Naive B cell (primary cell): Measurements from ENCODE around the gene NAXD. TPM values are rescaled to one million over a fixed set of nuclear protein-coding genes. Genes with fewer than 3 reads are reported as not detected.
"Not testable (repeated sequence)": the region's sequence is repeated elsewhere in the genome, so short reads cannot be mapped to it uniquely, and the experiment has no call there.

Source experiments
- ATAC-seq, 2 donors: fragments of 150-1000 bp; cut with Tn5 transposase; 2 replicates each; pipeline ENCODE4 v1.10.0; 2021; ENCODE audit warnings: low read depth in 2 of 2, mild to moderate bottlenecking in 2 of 2, moderate library complexity in 2 of 2
- DNase-seq: peaks from one replicate; pipeline ENCODE4 v3.0.0; 2022
- H3K27ac Mint-ChIP-seq, 6 donors: one replicate each; pipeline ENCODE4 v1.8.0; 2020 to 2022; ENCODE audit warnings: mild to moderate bottlenecking in 6 of 6, mixed read lengths in 6 of 6, moderate library complexity in 5 of 6, inconsistent platforms in 2 of 6
- H3K27me3 Mint-ChIP-seq, 3 donors: one replicate each; pipeline ENCODE4 v1.8.0; 2021 to 2022; ENCODE audit warnings: mixed read lengths in 3 of 3, mild to moderate bottlenecking in 1 of 3
- H3K36me3 Mint-ChIP-seq, 2 donors: one replicate each; pipeline ENCODE4 v1.8.0; 2020 to 2022; ENCODE audit warnings: mixed read lengths in 2 of 2, inconsistent platforms in 1 of 2, mild to moderate bottlenecking in 1 of 2
- H3K4me1 Mint-ChIP-seq, 3 donors: one replicate each; pipeline ENCODE4 v1.8.0; 2020 to 2022; ENCODE audit warnings: mixed read lengths in 3 of 3, inconsistent platforms in 1 of 3, mild to moderate bottlenecking in 1 of 3, moderate library complexity in 1 of 3
- H3K4me3 Mint-ChIP-seq, 8 donors: one replicate each; pipeline ENCODE4 v1.8.0; 2020 to 2022; ENCODE audit warnings: mild to moderate bottlenecking in 8 of 8, mixed read lengths in 8 of 8, moderate library complexity in 8 of 8, inconsistent platforms in 2 of 8
- H3K9me3 Mint-ChIP-seq, 7 donors: one replicate each; pipeline ENCODE4 v1.8.0; 2020 to 2022; ENCODE audit warnings: mixed read lengths in 7 of 7, mild to moderate bottlenecking in 5 of 7, inconsistent platforms in 2 of 7, moderate library complexity in 1 of 7
- polyA plus RNA-seq, 6 donors: library from polyadenylated mRNA; unstranded; fragments of 300-500 nt; fragmentation: Illumina TruSeq; gene quantifications; one replicate each; pipeline ENCODE4 v1.2.3, GENCODE V29; 2021; ENCODE audit warnings: low read depth in 6 of 6

The NAXD gene
- polyA plus RNA-seq = 10 to 100 TPM; 10.8 to 23.1 (median 15.4) TPM

DNA sequence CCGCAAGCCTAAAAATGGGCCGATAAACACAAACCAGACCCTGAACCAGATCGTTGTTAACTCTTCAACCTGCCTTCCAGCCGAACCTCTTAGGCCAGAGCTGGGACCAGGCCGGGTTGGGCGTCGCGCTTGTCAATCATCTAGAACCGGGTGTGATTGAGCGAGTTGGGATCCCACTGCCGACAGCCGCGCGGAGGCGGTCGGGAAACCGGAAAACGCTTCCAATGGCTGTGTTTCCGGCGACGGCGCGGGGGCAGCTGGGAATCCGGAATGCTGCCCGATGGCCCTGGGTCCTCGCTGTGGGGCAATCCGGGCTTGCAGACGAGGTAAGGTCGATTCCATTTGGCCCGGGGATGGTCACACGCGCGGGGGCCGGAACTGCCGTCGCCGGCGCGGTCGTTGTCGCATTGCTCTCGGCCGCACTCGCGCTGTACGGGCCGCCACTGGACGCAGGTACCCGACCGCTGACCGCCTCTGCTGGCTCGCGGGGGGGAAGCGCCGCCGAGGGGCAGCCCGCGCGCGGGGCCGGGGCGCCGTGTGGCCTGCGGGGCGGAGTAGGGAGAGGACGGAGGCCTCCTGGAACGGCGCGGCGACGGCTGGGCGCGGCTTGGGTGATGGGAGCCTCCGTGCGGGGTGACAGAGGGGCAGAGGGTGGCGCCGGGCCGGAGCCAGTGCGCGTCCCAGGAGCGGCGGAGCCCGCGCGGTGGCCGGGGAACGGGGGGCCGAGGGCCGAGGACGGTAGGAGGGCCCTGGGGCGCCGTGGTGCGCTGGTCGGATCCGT, at the start of gene NAXD:
NAXD (plus strand) TSS at position 224 of the 781 bp plus-strand sequence; CDS start at position 281, 57 bp downstream.
- ATAC-seq (peak; percentile 79 to 84), DNase-seq (peak; percentile 61)
- Mint-ChIP-seq H3K4me3 (peak within 1 kb of the TSS; percentile 89 to 96 (median 93)), H3K27ac (peak within 1 kb of the TSS; percentile 67 to 92 (median 90)), H3K27me3 (no peaks in the 10 kb centered on the region), H3K9me3 (peaks cover 0 to 12% (median 3%) of the 10 kb centered on the region in 7 donors), H3K4me1 (peaks cover 15 to 25% (median 17%) of the 10 kb centered on the region in 3 donors), H3K36me3 (no peaks in the 10 kb centered on the region)

DNA sequence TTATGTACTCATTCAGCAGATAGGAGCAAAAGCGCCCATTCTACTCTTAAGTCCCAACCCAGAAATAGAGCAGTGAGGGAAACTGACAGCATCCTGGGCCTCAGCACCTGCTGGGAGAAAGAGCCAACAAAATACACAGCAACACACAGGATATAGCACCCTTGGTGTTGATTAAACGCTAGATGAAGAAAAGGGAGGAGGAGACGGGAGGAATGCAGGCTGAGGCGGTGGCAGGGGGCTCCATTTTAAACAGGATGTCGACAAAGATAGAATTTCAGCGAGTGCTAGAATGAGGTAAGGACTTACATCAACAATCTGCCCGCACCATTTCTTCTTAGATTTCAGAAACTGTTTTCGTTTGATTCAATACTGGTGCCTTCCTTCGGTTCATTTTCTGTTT, 49.2 kb upstream of the NAXD start:
- Mint-ChIP-seq H3K36me3 (no peaks in the 10 kb centered on the region), H3K9me3 (no peaks in the 10 kb centered on the region), H3K4me1 (peaks cover 3 to 13% (median 5%) of the 10 kb centered on the region in 3 donors), H3K27me3 (peaks cover 0 to 15% (median 4%) of the 10 kb centered on the region in 3 donors), H3K4me3 (no peak overlapping the region), H3K27ac (peak overlapping the region in 1 of 6 donors; percentile 38)
- ATAC-seq = no peak
- DNase-seq = no peak

DNA sequence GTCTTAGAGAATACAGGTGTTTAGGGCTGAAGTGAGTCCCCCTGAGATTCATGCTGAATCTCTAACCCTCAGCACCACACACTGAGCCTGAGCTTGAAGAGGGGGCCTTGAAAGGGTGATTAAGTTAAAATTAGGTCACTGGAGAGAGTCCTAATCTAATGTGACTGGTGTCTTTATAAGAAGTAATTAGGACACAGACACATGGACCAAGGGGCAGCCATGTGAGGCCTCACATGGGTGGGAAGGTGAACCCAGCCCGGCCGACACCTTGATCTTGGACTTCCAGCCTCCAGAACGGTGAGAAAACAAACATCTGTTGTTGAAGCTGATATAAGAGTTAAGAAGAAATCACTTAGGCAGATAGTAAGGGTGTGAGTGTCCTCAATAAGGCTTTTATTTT, 46.7 kb upstream of the NAXD start:
- DNase-seq (no peak), ATAC-seq (no peak)
- Mint-ChIP-seq H3K4me1 (peaks cover 0 to 15% (median 0%) of the 10 kb centered on the region in 3 donors), H3K36me3 (no peaks in the 10 kb centered on the region), H3K9me3 (no peaks in the 10 kb centered on the region), H3K27me3 (peaks cover 4 to 30% (median 13%) of the 10 kb centered on the region in 3 donors), H3K4me3 (no peak overlapping the region), H3K27ac (no peak overlapping the region)

DNA sequence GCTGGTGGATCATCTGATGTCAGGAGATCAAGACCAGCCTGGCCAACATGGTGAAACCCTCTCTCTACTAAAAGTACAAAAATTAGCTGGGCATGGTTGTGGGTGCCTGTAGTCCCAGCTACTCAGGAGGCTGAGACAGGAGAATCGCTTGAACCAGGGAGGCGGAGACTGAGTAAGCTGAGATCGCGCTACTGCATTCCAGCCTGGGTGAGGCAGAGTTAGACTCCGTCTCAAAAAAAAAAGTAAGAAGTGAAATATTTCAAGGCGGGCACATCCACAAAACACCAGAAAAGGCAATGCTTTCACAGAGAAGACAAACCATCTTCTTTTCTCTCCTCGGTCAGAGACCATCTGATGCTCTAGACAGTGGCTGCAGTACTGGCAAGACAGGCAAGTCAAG, 45.4 kb upstream of the NAXD start:
- ATAC-seq, H3K36me3 Mint-ChIP-seq, H3K27ac Mint-ChIP-seq, H3K4me3 Mint-ChIP-seq, DNase-seq, H3K9me3 Mint-ChIP-seq: not testable (repeated sequence)
- H3K27me3 Mint-ChIP-seq = peaks cover 4 to 35% (median 20%) of the 10 kb centered on the region in 3 donors
- peaks cover 0 to 15% (median 0%) of the 10 kb centered on the region in 3 donors for H3K4me1 Mint-ChIP-seq

DNA sequence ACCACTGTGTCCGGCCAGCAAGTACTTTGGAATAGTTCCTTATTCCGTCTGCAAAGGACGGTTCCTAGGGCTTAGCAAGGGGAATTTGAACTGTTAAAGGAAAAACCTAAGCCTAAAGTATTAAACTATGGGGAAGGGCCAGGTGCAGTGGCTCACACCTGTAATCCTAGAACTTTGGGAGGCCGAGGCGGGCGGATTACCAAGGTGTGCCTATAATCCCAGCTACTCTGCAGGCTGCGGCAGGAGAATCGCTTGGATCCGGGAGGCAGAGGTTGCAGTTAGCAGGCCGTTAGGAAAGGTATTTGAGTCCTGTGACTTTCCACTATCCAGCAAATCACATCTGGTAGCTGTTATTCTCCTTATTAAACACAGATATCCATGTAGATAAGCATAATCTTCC, 44.5 kb upstream of the NAXD start:
- DNase-seq (no peak), ATAC-seq (no peak)
- H3K36me3 Mint-ChIP-seq = no peaks in the 10 kb centered on the region
- H3K4me1 Mint-ChIP-seq = peaks cover 7 to 22% (median 7%) of the 10 kb centered on the region in 3 donors
- H3K27ac Mint-ChIP-seq = peak overlapping the region in 1 of 6 donors; percentile 43
- no peak overlapping the region for H3K4me3 Mint-ChIP-seq
- H3K9me3 Mint-ChIP-seq = no peaks in the 10 kb centered on the region
- H3K27me3 Mint-ChIP-seq = peaks cover 4 to 41% (median 26%) of the 10 kb centered on the region in 3 donors

DNA sequence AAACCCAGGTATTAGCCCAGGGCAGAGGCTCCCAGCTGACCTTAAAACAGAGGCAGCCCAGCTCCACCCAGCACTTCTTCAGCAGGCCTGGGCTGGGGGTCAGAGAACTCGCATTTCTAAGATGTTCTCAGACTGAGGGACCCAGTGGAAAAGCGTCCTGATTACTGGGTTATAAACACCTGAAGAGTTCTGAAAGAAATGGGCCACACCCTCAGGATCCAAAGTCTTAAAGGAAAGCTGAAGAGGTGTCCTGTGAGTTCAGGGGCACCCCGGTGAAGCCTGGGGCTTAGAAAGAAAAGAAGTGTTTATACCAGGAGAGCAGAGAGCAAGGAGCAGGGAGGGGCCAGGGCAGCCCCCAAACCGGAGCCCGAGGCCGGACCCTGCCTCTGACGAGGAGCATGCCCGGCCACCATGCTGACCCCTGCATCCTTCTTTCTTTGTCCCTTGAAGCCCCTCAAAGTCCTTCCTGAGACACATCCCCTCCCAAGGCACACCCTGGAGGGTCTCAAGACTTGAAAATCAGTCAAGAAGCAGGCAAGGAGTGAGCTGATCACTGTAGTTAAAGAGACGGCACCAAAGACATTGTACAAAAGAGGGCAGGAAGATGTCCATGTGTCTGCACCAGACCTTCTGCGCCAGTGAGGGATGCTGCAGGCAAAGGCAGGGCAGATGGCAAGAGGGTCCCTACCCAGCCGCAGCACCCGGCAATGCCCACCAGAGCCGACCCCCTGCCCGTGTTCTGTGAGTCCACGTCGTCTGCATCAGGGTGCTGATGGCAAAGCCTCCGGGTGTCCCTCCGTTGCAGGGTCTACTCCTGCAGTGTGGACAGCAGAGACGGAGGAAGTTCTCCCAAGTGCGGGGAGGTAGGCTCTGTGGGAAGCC, 43.2 kb upstream of the NAXD start:
- Mint-ChIP-seq H3K36me3 (no peaks in the 10 kb centered on the region), H3K4me3 (no peak overlapping the region), H3K9me3 (no peaks in the 10 kb centered on the region), H3K27ac (peak overlapping the region in 1 of 6 donors; percentile 87), H3K4me1 (peaks cover 11 to 25% (median 12%) of the 10 kb centered on the region in 3 donors), H3K27me3 (peaks cover 0 to 37% (median 27%) of the 10 kb centered on the region in 3 donors)
- ATAC-seq = no peak
- no peak for DNase-seq

DNA sequence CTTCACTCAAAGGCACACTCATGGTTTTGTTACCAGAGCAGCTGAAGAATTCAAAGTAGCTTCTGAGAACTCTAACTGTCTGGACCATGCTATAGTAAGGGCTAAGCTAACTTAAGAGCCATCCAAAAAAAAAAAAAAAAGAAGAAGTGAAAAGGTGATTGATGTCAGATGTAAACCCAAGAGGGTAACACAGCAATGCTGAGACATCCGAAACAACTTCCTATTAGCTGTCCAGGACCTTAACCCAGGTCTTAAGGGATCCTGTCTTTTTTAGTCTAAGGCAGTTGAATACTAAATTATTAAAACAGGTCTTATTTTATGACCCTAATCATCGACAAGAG, 42.6 kb upstream of the NAXD start:
- H3K27me3 Mint-ChIP-seq = peaks cover 0 to 37% (median 33%) of the 10 kb centered on the region in 3 donors
- H3K4me3 Mint-ChIP-seq = peak overlapping the region in 1 of 8 donors; percentile 30
- ATAC-seq = no peak
- H3K9me3 Mint-ChIP-seq = no peaks in the 10 kb centered on the region
- no peak for DNase-seq
- no peaks in the 10 kb centered on the region for H3K36me3 Mint-ChIP-seq
- H3K4me1 Mint-ChIP-seq = peaks cover 11 to 25% (median 12%) of the 10 kb centered on the region in 3 donors
- H3K27ac Mint-ChIP-seq = no peak overlapping the region

DNA sequence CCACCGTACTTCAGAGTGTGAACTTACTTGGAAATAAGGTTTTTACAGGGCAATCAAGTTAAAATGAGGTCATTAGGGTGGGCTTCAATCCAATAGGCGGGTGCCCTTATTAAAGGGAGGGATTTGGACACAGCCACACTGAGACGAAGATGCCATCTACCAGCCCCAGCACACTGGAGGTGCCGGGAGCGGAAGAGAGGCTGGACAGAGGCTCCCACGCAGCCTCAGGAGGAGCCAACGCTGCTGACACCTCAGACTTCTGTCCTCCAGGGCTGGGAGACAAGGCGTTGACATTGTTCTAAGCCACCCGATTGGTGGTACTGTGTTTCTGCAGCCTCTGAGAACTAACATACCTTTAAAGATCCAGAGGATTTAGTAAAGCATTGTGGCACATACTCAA, 41.2 kb upstream of the NAXD start:
- DNase-seq = no peak
- H3K4me1 Mint-ChIP-seq = peaks cover 11 to 25% (median 12%) of the 10 kb centered on the region in 3 donors
- peaks cover 0 to 44% (median 36%) of the 10 kb centered on the region in 3 donors for H3K27me3 Mint-ChIP-seq
- no peak overlapping the region for H3K4me3 Mint-ChIP-seq
- no peak overlapping the region for H3K27ac Mint-ChIP-seq
- ATAC-seq = no peak
- H3K9me3 Mint-ChIP-seq = no peaks in the 10 kb centered on the region
- no peaks in the 10 kb centered on the region for H3K36me3 Mint-ChIP-seq

DNA sequence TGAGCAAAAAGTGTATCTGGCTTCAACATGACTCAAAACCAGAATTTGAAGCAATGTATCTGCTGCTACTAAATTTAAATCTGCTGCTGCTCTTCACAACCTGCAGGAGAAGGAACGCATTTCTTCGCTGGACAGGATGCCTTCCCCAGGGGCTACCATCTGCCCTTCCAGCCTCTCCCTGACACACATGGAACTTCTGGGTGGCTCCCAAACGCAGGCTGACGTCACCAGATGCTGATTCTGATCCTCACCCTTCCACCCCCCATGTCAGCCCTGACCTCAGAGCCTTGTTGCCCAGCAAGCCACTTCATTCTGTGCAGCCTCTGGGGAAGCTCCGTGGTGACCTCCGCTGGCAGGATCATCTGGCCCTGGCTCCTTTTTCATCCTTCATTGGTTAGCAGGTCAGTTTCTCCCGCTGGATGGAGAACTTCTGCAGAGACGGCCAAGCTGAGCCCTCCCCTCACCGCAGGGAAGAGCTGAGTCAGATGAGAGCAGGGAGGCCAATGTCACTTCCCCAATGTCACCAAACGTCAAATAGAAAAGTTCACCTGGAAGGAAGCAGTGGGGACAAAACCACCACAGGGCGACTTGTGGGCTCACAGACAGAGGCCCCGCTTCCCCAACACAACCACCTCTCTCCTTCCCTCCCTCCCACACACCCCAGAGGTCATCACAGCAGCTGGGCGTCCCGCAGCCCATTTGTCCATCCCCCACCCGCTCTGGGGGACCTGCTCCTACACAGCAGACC, 39.8 kb upstream of the NAXD start:
- Mint-ChIP-seq H3K9me3 (no peaks in the 10 kb centered on the region), H3K4me3 (peak overlapping the region in 6 of 8 donors; percentile 13 to 59 (median 44)), H3K4me1 (peaks cover 11 to 25% (median 12%) of the 10 kb centered on the region in 3 donors), H3K27ac (peak overlapping the region in 3 of 6 donors; percentile 48 to 75 (median 53)), H3K27me3 (peaks cover 0 to 44% (median 42%) of the 10 kb centered on the region in 3 donors), H3K36me3 (no peaks in the 10 kb centered on the region)
- DNase-seq (peak; percentile 21), ATAC-seq (peak; percentile 83 to 85)

DNA sequence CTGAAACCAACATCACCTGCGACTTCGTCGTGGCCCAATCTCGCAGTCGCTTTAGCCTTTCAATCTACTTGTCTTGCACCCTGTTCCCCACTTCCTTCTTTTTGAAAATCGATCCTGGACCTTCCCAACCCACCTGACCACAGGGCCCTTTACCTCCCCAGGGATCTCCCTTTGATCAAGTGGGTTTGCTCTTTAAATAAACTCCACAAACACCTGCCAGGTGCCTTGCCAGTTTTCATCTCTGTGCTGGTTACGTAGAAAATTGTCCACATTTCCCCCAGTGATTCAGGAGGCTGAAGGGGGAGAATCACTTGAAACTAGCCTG, 39.3 kb upstream of the NAXD start:
- H3K36me3 Mint-ChIP-seq = no peaks in the 10 kb centered on the region
- ATAC-seq = no peak

DNA sequence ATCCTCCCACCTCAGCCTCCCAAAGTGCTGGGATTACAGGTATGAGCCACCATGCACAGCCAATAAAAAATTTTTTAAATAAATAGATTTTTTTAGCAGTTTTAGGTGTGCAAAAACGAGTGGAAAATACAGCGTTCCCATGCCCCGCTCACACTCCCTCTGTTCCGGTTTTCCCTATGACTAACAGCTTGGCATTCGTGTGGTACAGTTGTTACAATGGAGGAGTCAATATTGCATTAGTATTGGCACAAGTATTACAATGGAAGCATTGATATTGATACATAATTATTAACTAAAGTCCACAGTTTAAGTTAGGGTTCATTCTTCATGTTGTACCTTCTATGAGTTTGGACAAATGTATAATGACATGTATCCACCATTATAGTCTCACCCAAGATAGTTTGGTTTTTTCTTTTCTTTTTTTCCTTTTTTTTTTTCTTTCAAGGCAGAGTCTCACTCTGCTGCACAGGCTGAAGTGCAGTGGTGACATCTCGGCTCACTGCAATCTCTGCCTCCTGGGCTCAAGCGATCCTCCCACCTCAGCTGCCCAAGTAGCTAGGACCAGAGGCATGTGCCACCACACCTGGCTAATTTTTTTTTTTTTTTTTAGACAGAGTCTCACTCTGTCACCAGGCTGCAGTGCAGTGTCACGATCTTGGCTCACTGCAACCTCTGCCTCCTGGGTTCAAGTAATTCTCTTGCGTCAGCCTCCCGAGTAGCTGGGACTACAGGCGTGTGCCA, 38.4 kb upstream of the NAXD start:
- Mint-ChIP-seq H3K9me3 (no peaks in the 10 kb centered on the region), H3K27ac (no peak overlapping the region), H3K27me3 (peaks cover 0 to 42% (median 41%) of the 10 kb centered on the region in 3 donors), H3K4me3 (no peak overlapping the region), H3K4me1 (peaks cover 11 to 22% (median 12%) of the 10 kb centered on the region in 3 donors), H3K36me3 (no peaks in the 10 kb centered on the region)
- ATAC-seq (no peak), DNase-seq (no peak)

More for the DNA sequence above, 39.3 kb upstream of the NAXD start:
- Mint-ChIP-seq H3K4me1 (peaks cover 11 to 25% (median 12%) of the 10 kb centered on the region in 3 donors), H3K4me3 (peak overlapping the region in 6 of 8 donors; percentile 13 to 59 (median 44)), H3K27ac (peak overlapping the region in 3 of 6 donors; percentile 14 to 75 (median 53)), H3K9me3 (no peaks in the 10 kb centered on the region), H3K27me3 (peaks cover 0 to 46% (median 43%) of the 10 kb centered on the region in 3 donors)
- DNase-seq = no peak

DNA sequence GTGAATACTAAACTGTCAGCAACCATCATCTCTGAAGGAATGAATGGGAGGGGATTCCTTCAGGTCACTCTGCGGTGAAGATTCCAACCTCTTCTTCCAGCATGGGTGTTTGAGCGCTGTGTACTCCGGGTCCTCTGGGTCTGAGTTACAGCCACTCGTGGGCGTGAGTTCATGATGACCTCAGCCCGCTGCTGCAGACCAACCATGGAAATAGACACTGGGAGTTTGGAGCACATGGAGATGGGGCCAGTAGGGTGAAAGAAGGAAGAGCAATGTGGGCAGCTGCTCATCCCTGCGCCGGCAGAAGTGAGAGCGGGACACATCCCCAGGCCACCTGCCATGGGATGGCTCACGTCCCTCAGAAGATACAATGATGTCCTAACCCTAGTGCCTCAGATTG, 37.0 kb upstream of the NAXD start:
- Mint-ChIP-seq H3K4me3 (no peak overlapping the region), H3K36me3 (no peaks in the 10 kb centered on the region), H3K9me3 (no peaks in the 10 kb centered on the region), H3K27me3 (peaks cover 0 to 43% (median 36%) of the 10 kb centered on the region in 3 donors), H3K4me1 (peaks cover 11 to 12% (median 12%) of the 10 kb centered on the region in 3 donors), H3K27ac (peak overlapping the region in 1 of 6 donors; percentile 37)
- ATAC-seq = no peak
- no peak for DNase-seq
